Activated B cell treated with CpG ODN at 0.5 μM for 24 hours (primary cell): ENCODE results near the gene FADS1. TPM values are rescaled to one million over a fixed set of nuclear protein-coding genes. Genes with fewer than 3 reads are reported as not detected.

Experiments used
- ATAC-seq: fragments of 200-7000 bp; cut with Tn5 transposase; one replicate; pipeline ENCODE4 v1.10.0; 2021; ENCODE audit warnings: low read depth, mild to moderate bottlenecking, moderate library complexity
- CTCF ChIA-PET: fragments of 350-600 bp; sonication (Branson Sonifier 250); formaldehyde crosslinking; loops from one replicate; lab custom pipeline; 2021; ENCODE audit warnings: antibody characterized with exemption; lab: Charles Lee
- POLR2A ChIA-PET: fragments of 350-600 bp; sonication (Branson Sonifier 250); formaldehyde crosslinking; loops from one replicate; lab custom pipeline; 2021; ENCODE audit warnings: antibody characterized with exemption; lab: Charles Lee
- DNase-seq: peaks from one replicate; pipeline ENCODE4 v3.0.0; 2022
- H3K27ac Mint-ChIP-seq: one replicate; pipeline ENCODE4 v1.8.0; 2020; ENCODE audit warnings: mixed read lengths
- H3K27me3 Mint-ChIP-seq: one replicate; pipeline ENCODE4 v1.8.0; 2021; ENCODE audit warnings: mixed read lengths
- H3K36me3 Mint-ChIP-seq: one replicate; pipeline ENCODE4 v1.8.0; 2021; ENCODE audit warnings: low read depth, mixed read lengths
- H3K4me1 Mint-ChIP-seq: one replicate; pipeline ENCODE4 v1.8.0; 2021; ENCODE audit warnings: mixed read lengths
- H3K4me3 Mint-ChIP-seq: one replicate; pipeline ENCODE4 v1.8.0; 2020; ENCODE audit warnings: mild to moderate bottlenecking, mixed read lengths
- H3K9me3 Mint-ChIP-seq: one replicate; pipeline ENCODE4 v1.8.0; 2020; ENCODE audit warnings: mixed read lengths
- intact Hi-C: fragments of 100-400 bp; cut with micrococcal nuclease; formaldehyde crosslinking; loops from one replicate; pipeline ENCODE4 v1.15.1; 2024
- total RNA-seq: library from RNA; stranded (reverse); gene quantifications from 2 replicates; pipeline ENCODE4 v1.2.3, GENCODE V29; 2022
- TF ChIP-seq, protein P1 (sequence below): fragments of 200-600 bp; IDR thresholded peaks from one replicate; pipeline ENCODE4 v1.8.0; 2022; ENCODE audit warnings: antibody characterized with exemption, mild to moderate bottlenecking

The FADS1 gene
- total RNA-seq, 1 donor from 2014 or later = 23.3 TPM

DNA sequence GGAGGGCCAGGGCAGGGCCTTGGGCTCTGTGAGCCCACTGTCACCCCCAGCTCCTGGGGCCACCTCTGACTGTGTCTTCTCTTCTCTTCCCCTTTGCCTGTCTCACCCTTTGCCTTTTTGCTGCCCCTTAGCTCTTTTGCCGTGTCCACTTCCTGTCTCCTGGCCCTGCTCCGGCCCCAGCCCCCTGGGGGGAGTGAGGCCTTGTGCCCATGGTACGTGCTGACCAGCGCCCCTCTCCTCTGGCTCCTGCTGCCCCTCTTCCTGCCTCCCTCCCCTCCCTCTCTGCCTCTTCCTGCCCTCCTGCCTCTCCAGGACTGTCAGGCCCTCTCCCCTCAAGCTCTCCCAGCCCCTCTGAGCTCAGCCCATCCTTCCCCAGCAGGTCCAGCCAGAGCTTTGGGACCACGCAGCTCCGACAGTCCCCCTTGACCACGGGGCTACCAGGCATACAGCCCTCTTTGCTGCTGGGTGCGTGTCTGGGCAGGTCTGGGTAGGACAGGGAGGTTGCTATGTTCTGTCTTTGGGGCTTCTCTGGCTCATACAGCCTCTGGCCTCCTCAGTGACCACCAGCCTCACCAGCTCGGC is 36.1 kb downstream of the FADS1 start:
- DNase-seq (no peak), ATAC-seq (no peak)
- intact Hi-C loops = no loop called here
- Mint-ChIP-seq H3K4me1 (peaks cover 16% of the 10 kb centered on the region), H3K27ac (no peak overlapping the region), H3K9me3 (no peaks in the 10 kb centered on the region), H3K4me3 (no peak overlapping the region), H3K36me3 (peaks cover 20% of the 10 kb centered on the region), H3K27me3 (peaks cover 3% of the 10 kb centered on the region)
- POLR2A ChIA-PET = no interaction called here
- TF ChIP-seq, protein P1, sequence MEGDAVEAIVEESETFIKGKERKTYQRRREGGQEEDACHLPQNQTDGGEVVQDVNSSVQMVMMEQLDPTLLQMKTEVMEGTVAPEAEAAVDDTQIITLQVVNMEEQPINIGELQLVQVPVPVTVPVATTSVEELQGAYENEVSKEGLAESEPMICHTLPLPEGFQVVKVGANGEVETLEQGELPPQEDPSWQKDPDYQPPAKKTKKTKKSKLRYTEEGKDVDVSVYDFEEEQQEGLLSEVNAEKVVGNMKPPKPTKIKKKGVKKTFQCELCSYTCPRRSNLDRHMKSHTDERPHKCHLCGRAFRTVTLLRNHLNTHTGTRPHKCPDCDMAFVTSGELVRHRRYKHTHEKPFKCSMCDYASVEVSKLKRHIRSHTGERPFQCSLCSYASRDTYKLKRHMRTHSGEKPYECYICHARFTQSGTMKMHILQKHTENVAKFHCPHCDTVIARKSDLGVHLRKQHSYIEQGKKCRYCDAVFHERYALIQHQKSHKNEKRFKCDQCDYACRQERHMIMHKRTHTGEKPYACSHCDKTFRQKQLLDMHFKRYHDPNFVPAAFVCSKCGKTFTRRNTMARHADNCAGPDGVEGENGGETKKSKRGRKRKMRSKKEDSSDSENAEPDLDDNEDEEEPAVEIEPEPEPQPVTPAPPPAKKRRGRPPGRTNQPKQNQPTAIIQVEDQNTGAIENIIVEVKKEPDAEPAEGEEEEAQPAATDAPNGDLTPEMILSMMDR = no peak
- CTCF ChIA-PET = no interaction called here

DNA sequence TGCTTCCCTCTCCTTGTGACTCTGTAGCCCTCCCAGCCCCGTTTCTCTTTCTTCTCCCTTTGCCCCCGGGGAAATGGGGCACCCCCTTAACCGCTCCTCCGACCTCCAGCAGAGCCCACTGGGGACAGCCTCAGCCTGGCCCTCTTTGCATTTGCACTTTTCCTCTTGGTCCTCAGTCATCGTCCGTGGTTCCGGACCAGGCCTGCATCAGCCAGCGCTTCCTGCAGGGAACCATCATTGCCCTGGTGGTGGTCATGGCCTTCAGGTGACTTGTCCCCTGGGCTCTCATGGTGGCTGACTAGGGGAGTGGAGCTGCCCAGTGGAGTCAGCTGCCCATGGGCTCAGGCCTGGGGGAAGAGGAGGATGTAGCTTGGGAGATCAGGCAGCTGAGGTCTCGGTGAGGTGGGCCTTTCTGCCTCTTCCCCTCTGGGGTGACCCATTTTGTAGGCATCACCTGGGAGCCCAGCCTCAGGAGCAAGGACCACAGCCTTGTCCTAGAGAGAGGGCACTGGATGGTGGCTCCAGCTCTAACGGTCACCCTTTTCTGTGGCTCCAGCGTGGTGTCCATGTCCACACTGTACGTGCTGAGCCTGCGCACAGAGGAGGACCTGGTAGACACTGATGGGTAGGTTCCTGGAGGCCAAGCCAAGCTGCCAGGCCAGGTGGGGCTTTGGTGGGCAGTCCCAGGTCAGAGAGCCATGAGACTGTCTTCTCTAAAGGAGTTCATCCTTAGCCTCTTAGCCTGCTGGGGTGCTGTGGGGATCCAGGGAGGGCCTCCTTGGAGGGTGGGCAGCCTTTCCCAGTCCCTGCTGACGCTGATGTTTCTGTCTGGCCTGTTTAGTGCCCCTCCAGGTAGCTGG is 36.9 kb downstream of the FADS1 start:
- ChIA-PET POLR2A (interaction anchor here (0.5 kb wide), 1 partner anchor 15 kb away, joined by 3 read pairs; no protein-coding TSS in a partner anchor), CTCF (no interaction called here)
- TF ChIP-seq, protein P1 = no peak
- no peaks in the 10 kb centered on the region for H3K9me3 Mint-ChIP-seq
- no peak for ATAC-seq
- intact Hi-C loops = no loop called here
- no peak overlapping the region for H3K4me3 Mint-ChIP-seq
- no peak overlapping the region for H3K27ac Mint-ChIP-seq
- no peak for DNase-seq
- peaks cover 5% of the 10 kb centered on the region for H3K27me3 Mint-ChIP-seq
- peaks cover 16% of the 10 kb centered on the region for H3K4me1 Mint-ChIP-seq
- peaks cover 14% of the 10 kb centered on the region for H3K36me3 Mint-ChIP-seq

DNA sequence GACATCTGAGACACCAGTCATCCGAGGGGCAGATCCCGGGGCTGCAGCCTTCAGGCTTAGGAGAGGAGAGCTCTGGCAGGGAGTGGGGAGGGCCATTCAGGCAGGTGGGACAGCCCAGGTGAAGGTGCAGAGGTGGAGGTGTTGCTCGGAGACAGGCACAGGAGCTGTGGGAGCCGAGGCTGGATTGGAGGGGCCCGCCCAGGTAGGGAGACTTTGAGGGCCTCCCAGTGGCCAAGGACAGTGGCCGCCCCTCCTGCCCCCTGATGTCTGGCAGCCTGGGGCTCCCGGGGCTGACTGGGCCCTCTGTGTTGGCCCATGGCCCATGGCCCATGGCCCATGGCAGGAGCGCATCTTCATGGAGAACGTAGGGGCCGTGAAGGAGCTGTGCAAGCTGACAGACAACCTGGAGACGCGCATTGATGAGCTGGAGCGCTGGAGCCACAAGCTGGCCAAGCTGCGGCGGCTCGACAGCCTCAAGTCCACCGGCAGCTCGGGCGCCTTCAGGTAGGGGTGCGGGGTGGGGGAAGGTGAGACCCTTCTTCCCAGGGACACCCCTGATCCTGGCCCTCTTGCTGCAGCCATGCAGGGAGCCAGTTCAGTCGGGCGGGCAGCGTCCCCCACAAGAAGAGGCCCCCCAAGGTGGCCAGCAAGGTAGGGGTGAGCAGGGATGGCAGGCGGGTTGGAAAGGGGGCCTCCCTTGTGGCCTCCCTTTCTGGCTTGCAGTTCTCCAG is 37.7 kb downstream of the FADS1 start:
- no peak overlapping the region for H3K4me3 Mint-ChIP-seq
- no peaks in the 10 kb centered on the region for H3K9me3 Mint-ChIP-seq
- H3K36me3 Mint-ChIP-seq = peaks cover 7% of the 10 kb centered on the region
- H3K27me3 Mint-ChIP-seq = peaks cover 5% of the 10 kb centered on the region
- intact Hi-C loops = no loop called here
- POLR2A ChIA-PET = interaction anchor here (0.5 kb wide), 1 partner anchor 16 kb away, joined by 3 read pairs; no protein-coding TSS in a partner anchor
- no peak overlapping the region for H3K27ac Mint-ChIP-seq
- peaks cover 14% of the 10 kb centered on the region for H3K4me1 Mint-ChIP-seq
- TF ChIP-seq, protein P1 = no peak
- ATAC-seq (no peak), DNase-seq (no peak)
- CTCF ChIA-PET = no interaction called here

DNA sequence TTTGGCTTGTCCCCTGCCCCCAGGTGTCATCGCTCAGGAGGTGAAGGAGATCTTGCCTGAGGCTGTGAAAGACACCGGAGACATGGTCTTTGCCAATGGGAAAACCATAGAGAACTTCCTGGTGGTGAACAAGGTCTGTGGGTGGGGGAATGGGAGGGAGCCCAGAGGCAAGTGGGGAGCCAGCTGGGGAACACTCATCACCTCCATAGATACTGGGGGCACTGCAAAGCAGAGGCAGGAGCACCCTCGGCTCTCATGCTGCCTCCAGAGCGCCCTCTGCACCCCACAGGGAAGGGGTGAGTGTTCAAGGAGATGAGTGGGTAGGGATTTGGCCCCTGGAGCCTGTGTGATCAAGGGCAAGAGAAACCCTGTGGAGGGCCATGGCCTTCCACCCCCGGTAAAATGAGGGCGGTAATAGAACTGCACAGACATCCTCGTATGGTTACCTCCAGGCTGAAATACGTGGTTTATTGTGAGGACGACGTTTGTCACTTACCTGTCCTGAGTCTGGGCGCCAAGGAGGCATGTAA is 38.4 kb downstream of the FADS1 start:
- peaks cover 5% of the 10 kb centered on the region for H3K27me3 Mint-ChIP-seq
- H3K27ac Mint-ChIP-seq = no peak overlapping the region
- H3K36me3 Mint-ChIP-seq = peaks cover 4% of the 10 kb centered on the region
- no peak for DNase-seq
- peaks cover 14% of the 10 kb centered on the region for H3K4me1 Mint-ChIP-seq
- CTCF ChIA-PET = no interaction called here
- H3K4me3 Mint-ChIP-seq = peak overlapping the region; percentile 61
- ATAC-seq = no peak
- H3K9me3 Mint-ChIP-seq = no peaks in the 10 kb centered on the region
- intact Hi-C loops = no loop called here
- POLR2A ChIA-PET = no interaction called here
- TF ChIP-seq, protein P1 = no peak
